Neural progenitor cell (in vitro differentiated cells): Measurements from ENCODE around the gene IGDCC3. TPM values are rescaled to one million over a fixed set of nuclear protein-coding genes. Genes with fewer than 3 reads are reported as not detected.

Experiments
- DNase-seq: peaks from one replicate; pipeline ENCODE4 v3.0.0-alpha.2; 2016; ENCODE audit warnings: low spot score
- H2AFZ ChIP-seq: fragments of 200-600 bp; sonication (generic); replicated peaks from 2 replicates; pipeline ENCODE4 v1.6.1; 2016; ENCODE audit warnings: antibody characterized with exemption
- H3F3A ChIP-seq: fragments of 200-600 bp; sonication (generic); 2 replicates; pipeline ENCODE4 v1.6.1; 2016; ENCODE audit warnings: antibody characterized with exemption, low read depth
- H3K27ac ChIP-seq: fragments of 200-600 bp; sonication (generic); 2 replicates; pipeline ENCODE4 v1.5.1; 2016; ENCODE audit warnings: mild to moderate bottlenecking
- H3K27me3 ChIP-seq: fragments of 200-600 bp; sonication (generic); 2 replicates; pipeline ENCODE4 v1.6.1; 2016; ENCODE audit warnings: mild to moderate bottlenecking, moderate library complexity
- H3K36me3 ChIP-seq: fragments of 200-600 bp; sonication (generic); 2 replicates; pipeline ENCODE4 v1.5.1; 2016
- H3K4me1 ChIP-seq: fragments of 200-600 bp; sonication (generic); 2 replicates; pipeline ENCODE4 v1.6.1; 2016; ENCODE audit warnings: mixed run types
- H3K4me2 ChIP-seq: fragments of 200-600 bp; sonication (generic); 2 replicates; pipeline ENCODE4 v1.6.1; 2016
- H3K4me3 ChIP-seq: fragments of 200-600 bp; sonication (generic); 2 replicates; pipeline ENCODE4 v1.5.1; 2016
- H3K79me2 ChIP-seq: fragments of 200-600 bp; sonication (generic); 2 replicates; pipeline ENCODE4 v1.6.1; 2016; ENCODE audit warnings: low read depth
- H3K9ac ChIP-seq: fragments of 200-600 bp; sonication (generic); 2 replicates; pipeline ENCODE4 v1.6.1; 2016
- H3K9me3 ChIP-seq: fragments of 200-600 bp; sonication (generic); 2 replicates; pipeline ENCODE4 v1.5.1; 2016; ENCODE audit warnings: low read depth
- H4K20me1 ChIP-seq: fragments of 200-600 bp; sonication (generic); 2 replicates; pipeline ENCODE4 v1.6.1; 2016; ENCODE audit warnings: low read depth
- H3K27ac Mint-ChIP-seq: 3 replicates; pipeline ENCODE4 v1.8.0; 2021; ENCODE audit warnings: mixed read lengths
- H3K27me3 Mint-ChIP-seq: 2 replicates; pipeline ENCODE4 v1.8.0; 2022; ENCODE audit warnings: low read depth, mild to moderate bottlenecking, inconsistent platforms, moderate library complexity, mixed read lengths; ENCODE audit not compliant: insufficient read depth
- H3K36me3 Mint-ChIP-seq: 3 replicates; pipeline ENCODE4 v1.8.0; 2021; ENCODE audit warnings: mixed read lengths
- H3K4me1 Mint-ChIP-seq: 3 replicates; pipeline ENCODE4 v1.8.0; 2021; ENCODE audit warnings: mixed read lengths
- H3K4me3 Mint-ChIP-seq: 3 replicates; pipeline ENCODE4 v1.8.0; 2021; ENCODE audit warnings: mild to moderate bottlenecking, moderate library complexity, mixed read lengths
- H3K9me3 Mint-ChIP-seq: 3 replicates; pipeline ENCODE4 v1.8.0; 2020; ENCODE audit warnings: mixed read lengths
- CTCF ChIP-seq: fragments of 200-600 bp; sonication (generic); IDR thresholded peaks from 2 replicates; pipeline ENCODE4 v1.5.1; 2017; ENCODE audit warnings: antibody characterized with exemption, mild to moderate bottlenecking
- EZH2 ChIP-seq: fragments of 200-600 bp; sonication (generic); IDR thresholded peaks from 2 replicates; pipeline ENCODE4 v1.6.1; 2017; ENCODE audit warnings: antibody characterized with exemption, mild to moderate bottlenecking, moderate library complexity
- EZH2phosphoT487 ChIP-seq: fragments of 200-600 bp; sonication (generic); IDR thresholded peaks from 2 replicates; pipeline ENCODE4 v1.6.1; 2017; ENCODE audit warnings: antibody characterized with exemption
- total RNA-seq: library from RNA; depleted of rRNA; stranded (reverse); fragments of >200 nt; gene quantifications from 2 replicates; pipeline ENCODE4 v1.2.3, GENCODE V29; 2015; ENCODE audit warnings: low replicate concordance

Gene IGDCC3
- total RNA-seq, 1 donor from 2014 or later: 15.8 TPM

GRCh38 chr15:65362491-65362890, 15.3 kb downstream of the IGDCC3 start:
- peak overlapping the region; percentile 81 for H3K27ac Mint-ChIP-seq
- Histone ChIP-seq H3K4me2 (no peak overlapping the region), H3K36me3 (no peaks in the 10 kb centered on the region), H3K9me3 (no peaks in the 10 kb centered on the region), H3K4me1 (peaks cover 31% of the 10 kb centered on the region), H3K27ac (no peak overlapping the region), H3K9ac (no peak overlapping the region), H2AFZ (no peak overlapping the region), H4K20me1 (peaks cover 43% of the 10 kb centered on the region), H3K79me2 (peaks cover 1% of the 10 kb centered on the region), H3K27me3 (peaks cover 40% of the 10 kb centered on the region), H3K4me3 (no peak overlapping the region), H3F3A (peaks cover 5% of the 10 kb centered on the region)
- DNase-seq: no peak
- TF ChIP-seq EZH2phosphoT487 (no peak), EZH2 (no peak), CTCF (no peak)
- H3K4me1 Mint-ChIP-seq: peaks cover 68% of the 10 kb centered on the region
- peaks cover 12% of the 10 kb centered on the region for H3K27me3 Mint-ChIP-seq
- peaks cover 17% of the 10 kb centered on the region for H3K36me3 Mint-ChIP-seq
- no peak overlapping the region for H3K4me3 Mint-ChIP-seq
- H3K9me3 Mint-ChIP-seq: no peaks in the 10 kb centered on the region

GRCh38 chr15:65361708-65362459, 15.9 kb downstream of the IGDCC3 start:
- Histone ChIP-seq H3K36me3 (no peaks in the 10 kb centered on the region), H3F3A (peaks cover 10% of the 10 kb centered on the region), H4K20me1 (peaks cover 41% of the 10 kb centered on the region), H3K9ac (no peak overlapping the region), H3K27me3 (peaks cover 46% of the 10 kb centered on the region), H3K4me3 (no peak overlapping the region), H3K4me2 (no peak overlapping the region), H2AFZ (no peak overlapping the region), H3K27ac (no peak overlapping the region), H3K79me2 (peaks cover 7% of the 10 kb centered on the region), H3K4me1 (peaks cover 31% of the 10 kb centered on the region), H3K9me3 (no peaks in the 10 kb centered on the region)
- H3K27me3 Mint-ChIP-seq: peaks cover 12% of the 10 kb centered on the region
- TF ChIP-seq EZH2phosphoT487 (no peak), EZH2 (no peak)
- peaks cover 71% of the 10 kb centered on the region for H3K4me1 Mint-ChIP-seq
- H3K36me3 Mint-ChIP-seq: peaks cover 17% of the 10 kb centered on the region
- H3K4me3 Mint-ChIP-seq: no peak overlapping the region
- peak overlapping the region; percentile 29 for H3K27ac Mint-ChIP-seq
- no peak for DNase-seq
- no peaks in the 10 kb centered on the region for H3K9me3 Mint-ChIP-seq

- H3K27ac Mint-ChIP-seq: no peak overlapping the region
- Histone ChIP-seq H3K36me3 (no peaks in the 10 kb centered on the region), H3K4me3 (no peak overlapping the region), H3K27me3 (peaks cover 42% of the 10 kb centered on the region), H3K27ac (no peak overlapping the region), H3K4me2 (no peak overlapping the region), H3K9ac (no peak overlapping the region), H4K20me1 (peaks cover 36% of the 10 kb centered on the region), H3K9me3 (no peaks in the 10 kb centered on the region), H3F3A (peaks cover 23% of the 10 kb centered on the region), H3K4me1 (peaks cover 39% of the 10 kb centered on the region), H2AFZ (no peak overlapping the region), H3K79me2 (peaks cover 7% of the 10 kb centered on the region)
- no peaks in the 10 kb centered on the region for H3K9me3 Mint-ChIP-seq
- DNase-seq: no peak
- no peak overlapping the region for H3K4me3 Mint-ChIP-seq
- TF ChIP-seq EZH2phosphoT487 (no peak), CTCF (no peak), EZH2 (no peak)
- H3K27me3 Mint-ChIP-seq: peaks cover 12% of the 10 kb centered on the region
- H3K4me1 Mint-ChIP-seq: peaks cover 68% of the 10 kb centered on the region
- H3K36me3 Mint-ChIP-seq: peaks cover 17% of the 10 kb centered on the region
These were observed 17.3 kb downstream of the IGDCC3 start for GRCh38 chr15:65360506-65360905.

GRCh38 chr15:65355988-65356353, 21.8 kb downstream of the IGDCC3 start:
- H3K4me2 ChIP-seq: peak overlapping the region; percentile 82
- peaks cover 17% of the 10 kb centered on the region for H3K9me3 ChIP-seq
- H3K36me3 ChIP-seq: peaks cover 3% of the 10 kb centered on the region
- peaks cover 2% of the 10 kb centered on the region for H4K20me1 ChIP-seq
- peak overlapping the region; percentile 97 for H3K27ac ChIP-seq
- peaks cover 25% of the 10 kb centered on the region for H3K9me3 Mint-ChIP-seq
- peaks cover 19% of the 10 kb centered on the region for H3K79me2 ChIP-seq
- peaks cover 43% of the 10 kb centered on the region for H3F3A ChIP-seq
- H3K27me3 Mint-ChIP-seq: peaks cover 4% of the 10 kb centered on the region
- H2AFZ ChIP-seq: no peak overlapping the region
- H3K27me3 ChIP-seq: peaks cover 51% of the 10 kb centered on the region
- no peak overlapping the region for H3K9ac ChIP-seq
- H3K4me3 ChIP-seq: peak overlapping the region; percentile 48
- H3K4me1 ChIP-seq: peaks cover 37% of the 10 kb centered on the region
- peak overlapping the region; percentile 72 for H3K27ac Mint-ChIP-seq
- H3K4me3 Mint-ChIP-seq: peak overlapping the region; percentile 74
- H3K36me3 Mint-ChIP-seq: peaks cover 28% of the 10 kb centered on the region
- TF ChIP-seq CTCF (peak; percentile 18), EZH2 (no peak), EZH2phosphoT487 (no peak)
- DNase-seq: peak; percentile 81
- peaks cover 47% of the 10 kb centered on the region for H3K4me1 Mint-ChIP-seq
